Mesendoderm (in vitro differentiated cells): ENCODE data around the gene SWAP70.
A peak's percentile ranks its signal among the peaks of the same experiment; 100 is the strongest.
"Not testable (repeated sequence)": the region's sequence is repeated elsewhere in the genome, so short reads cannot be mapped to it uniquely, and the experiment has no call there.

Experiments
- DNase-seq: peaks from one replicate; pipeline ENCODE4 v3.0.0; 2013
- H2AK5ac ChIP-seq: 2 replicates; pipeline ENCODE4 v1.6.1; 2013; ENCODE audit warnings: low read length, inconsistent platforms
- H2BK120ac ChIP-seq: 2 replicates; pipeline ENCODE4 v1.6.1; 2013; ENCODE audit warnings: low read depth, mild to moderate bottlenecking, low read length, moderate library complexity, mixed read lengths
- H2BK15ac ChIP-seq: replicated peaks from 2 replicates; pipeline ENCODE4 v1.6.1; 2013; ENCODE audit warnings: low read depth, mild to moderate bottlenecking, moderate library complexity
- H2BK5ac ChIP-seq: 2 replicates; pipeline ENCODE4 v1.6.1; 2013; ENCODE audit warnings: low read length, inconsistent platforms
- H3K18ac ChIP-seq: 2 replicates; pipeline ENCODE4 v1.6.1; 2013; ENCODE audit warnings: mild to moderate bottlenecking, low read length, mixed read lengths
- H3K23ac ChIP-seq: one replicate; pipeline ENCODE4 v1.6.1; 2013; ENCODE audit warnings: low read length
- H3K27ac ChIP-seq: 2 replicates; pipeline ENCODE4 v1.5.1; 2013; ENCODE audit warnings: low read depth, mild to moderate bottlenecking, inconsistent platforms, low read length, moderate library complexity
- H3K27me3 ChIP-seq: 2 replicates; pipeline ENCODE4 v1.6.1; 2013; ENCODE audit warnings: low read length, control low read depth, mild to moderate bottlenecking, inconsistent platforms; ENCODE audit not compliant: insufficient read depth, poor library complexity
- H3K36me3 ChIP-seq: 2 replicates; pipeline ENCODE4 v1.6.1; 2013; ENCODE audit warnings: low read length, inconsistent platforms; ENCODE audit not compliant: control insufficient read depth, insufficient read depth
- H3K4ac ChIP-seq: one replicate; pipeline ENCODE4 v1.6.1; 2013; ENCODE audit warnings: low read depth, mild to moderate bottlenecking, low read length, moderate library complexity
- H3K4me1 ChIP-seq: 2 replicates; pipeline ENCODE4 v1.6.1; 2013; ENCODE audit warnings: low read depth, low read length, inconsistent platforms; ENCODE audit not compliant: control insufficient read depth
- H3K4me2 ChIP-seq: 2 replicates; pipeline ENCODE4 v1.6.1; 2013; ENCODE audit warnings: low read length
- H3K4me3 ChIP-seq: 2 replicates; pipeline ENCODE4 v1.5.1; 2013; ENCODE audit warnings: mild to moderate bottlenecking, low read length
- H3K56ac ChIP-seq: one replicate; pipeline ENCODE4 v1.6.1; 2013; ENCODE audit warnings: low read length
- H3K79me1 ChIP-seq: 2 replicates; pipeline ENCODE4 v1.6.1; 2013; ENCODE audit warnings: low read length, inconsistent platforms
- H3K79me2 ChIP-seq: 2 replicates; pipeline ENCODE4 v1.6.1; 2013; ENCODE audit warnings: mild to moderate bottlenecking, low read length; ENCODE audit not compliant: control insufficient read depth, insufficient read depth
- H3K9ac ChIP-seq: 2 replicates; pipeline ENCODE4 v1.6.1; 2013; ENCODE audit warnings: low read length, inconsistent platforms
- H4K5ac ChIP-seq: one replicate; pipeline ENCODE4 v1.6.1; 2013; ENCODE audit warnings: low read length
- H4K8ac ChIP-seq: one replicate; pipeline ENCODE4 v1.6.1; 2013; ENCODE audit warnings: low read depth, mild to moderate bottlenecking, control low read depth, low read length, moderate library complexity
- WGBS: extraction: QIAGEN DNeasy Blood & Tissue Kit; methylation state at CpG from one replicate; pipeline ENCODE4 v1.1.7; 2013; ENCODE audit warnings: low lambda C conversion rate, missing lambda C conversion rate; ENCODE audit not compliant: insufficient coverage; ENCODE audit errors: extremely low coverage; 5-methylcytosine and 5-hydroxymethylcytosine counted together

The SWAP70 gene

GRCh38 chr11:9703280-9703679, 39.4 kb downstream of the SWAP70 start:
- no peak overlapping the region for H2AK5ac ChIP-seq
- no peaks in the 10 kb centered on the region for H3K4me1 ChIP-seq
- H2BK120ac ChIP-seq = no peak overlapping the region
- no peak overlapping the region for H4K5ac ChIP-seq
- H3K23ac ChIP-seq = no peak overlapping the region
- no peak overlapping the region for H3K56ac ChIP-seq
- no peak overlapping the region for H2BK15ac ChIP-seq
- H3K79me1 ChIP-seq = peaks cover 3% of the 10 kb centered on the region
- no peak overlapping the region for H4K8ac ChIP-seq
- H3K36me3 ChIP-seq = no peaks in the 10 kb centered on the region
- no peak overlapping the region for H3K4ac ChIP-seq
- peak; percentile 48 for DNase-seq
- H2BK5ac ChIP-seq = no peak overlapping the region
- no peak overlapping the region for H3K4me2 ChIP-seq
- peaks cover 2% of the 10 kb centered on the region for H3K79me2 ChIP-seq
- no CpG with 5 or more reads among the region's 6 CpGs for WGBS
- no peak overlapping the region for H3K18ac ChIP-seq
- H3K4me3 ChIP-seq = no peak overlapping the region
- H3K27ac ChIP-seq = no peak overlapping the region
- H3K27me3 ChIP-seq = no peaks in the 10 kb centered on the region
- no peak overlapping the region for H3K9ac ChIP-seq

- no peak overlapping the region for H3K18ac ChIP-seq
- no peak overlapping the region for H3K4me3 ChIP-seq
- H3K4ac ChIP-seq = no peak overlapping the region
Measured at GRCh38 chr11:9704037-9704436, 40.2 kb downstream of the SWAP70 start.

GRCh38 chr11:9704620-9705019, 40.7 kb downstream of the SWAP70 start:
- no CpG with 5 or more reads among the region's 4 CpGs for WGBS
- no peaks in the 10 kb centered on the region for H3K36me3 ChIP-seq
- peaks cover 6% of the 10 kb centered on the region for H3K79me1 ChIP-seq
- no peak overlapping the region for H3K23ac ChIP-seq
- no peaks in the 10 kb centered on the region for H3K4me1 ChIP-seq
- H3K4ac ChIP-seq = no peak overlapping the region
- no peak overlapping the region for H3K9ac ChIP-seq
- H3K18ac ChIP-seq = no peak overlapping the region
- no peak overlapping the region for H2BK5ac ChIP-seq
- DNase-seq = no peak
- H3K4me3 ChIP-seq = no peak overlapping the region
- no peak overlapping the region for H3K27ac ChIP-seq
- H3K27me3 ChIP-seq = no peaks in the 10 kb centered on the region
- no peak overlapping the region for H3K56ac ChIP-seq
- no peak overlapping the region for H2BK15ac ChIP-seq
- H3K4me2 ChIP-seq = no peak overlapping the region
- H4K5ac ChIP-seq = no peak overlapping the region
- H4K8ac ChIP-seq = no peak overlapping the region
- no peak overlapping the region for H2AK5ac ChIP-seq
- H3K79me2 ChIP-seq = peaks cover 5% of the 10 kb centered on the region
- no peak overlapping the region for H2BK120ac ChIP-seq

More at GRCh38 chr11:9704037-9704436, 40.2 kb downstream of the SWAP70 start:
- Histone ChIP-seq H4K5ac (no peak overlapping the region), H3K36me3 (no peaks in the 10 kb centered on the region), H3K23ac (no peak overlapping the region), H4K8ac (no peak overlapping the region), H3K4me2 (no peak overlapping the region), H3K79me1 (peaks cover 6% of the 10 kb centered on the region), H2BK120ac (no peak overlapping the region), H3K27ac (no peak overlapping the region), H2BK15ac (no peak overlapping the region), H3K4me1 (no peaks in the 10 kb centered on the region), H3K27me3 (no peaks in the 10 kb centered on the region), H3K56ac (no peak overlapping the region), H3K9ac (no peak overlapping the region), H3K79me2 (peaks cover 5% of the 10 kb centered on the region), H2AK5ac (no peak overlapping the region), H2BK5ac (no peak overlapping the region)
- no CpG with 5 or more reads among the region's 1 CpG for WGBS
- DNase-seq = no peak

GRCh38 chr11:9705361-9705760, 41.5 kb downstream of the SWAP70 start:
- not testable (repeated sequence) for H2BK15ac ChIP-seq, H3K9ac ChIP-seq, H2BK5ac ChIP-seq

GRCh38 chr11:9708544-9708943, 44.7 kb downstream of the SWAP70 start:
- Histone ChIP-seq H3K4me3 (no peak overlapping the region), H3K79me2 (peaks cover 5% of the 10 kb centered on the region), H3K27ac (no peak overlapping the region), H3K27me3 (no peaks in the 10 kb centered on the region), H3K56ac (no peak overlapping the region), H3K4me2 (no peak overlapping the region), H3K23ac (no peak overlapping the region), H4K8ac (no peak overlapping the region), H3K18ac (no peak overlapping the region), H2BK5ac (no peak overlapping the region), H3K9ac (no peak overlapping the region), H4K5ac (no peak overlapping the region), H3K36me3 (no peaks in the 10 kb centered on the region), H3K79me1 (peaks cover 8% of the 10 kb centered on the region), H2BK15ac (no peak overlapping the region), H2AK5ac (no peak overlapping the region), H2BK120ac (no peak overlapping the region), H3K4me1 (peaks cover 5% of the 10 kb centered on the region), H3K4ac (no peak overlapping the region)
- DNase-seq = no peak
- no CpG with 5 or more reads among the region's 1 CpG for WGBS

More at GRCh38 chr11:9705361-9705760, 41.5 kb downstream of the SWAP70 start:
- DNase-seq, H3K4ac ChIP-seq, H3K4me3 ChIP-seq, H2BK120ac ChIP-seq, H3K79me1 ChIP-seq, H3K27ac ChIP-seq, H4K5ac ChIP-seq, H3K4me2 ChIP-seq, H3K18ac ChIP-seq, H3K79me2 ChIP-seq, H2AK5ac ChIP-seq, H4K8ac ChIP-seq, H3K27me3 ChIP-seq, H3K36me3 ChIP-seq, H3K4me1 ChIP-seq, H3K56ac ChIP-seq, H3K23ac ChIP-seq: not testable (repeated sequence)

GRCh38 chr11:9710223-9710622, 46.3 kb downstream of the SWAP70 start:
- peaks cover 2% of the 10 kb centered on the region for H3K79me2 ChIP-seq
- no peak overlapping the region for H2BK120ac ChIP-seq
- H3K4me2 ChIP-seq = no peak overlapping the region
- no peak overlapping the region for H2AK5ac ChIP-seq
- no peak overlapping the region for H3K18ac ChIP-seq
- H3K36me3 ChIP-seq = peaks cover under 1% of the 10 kb centered on the region
- H3K79me1 ChIP-seq = peaks cover 8% of the 10 kb centered on the region
- H3K56ac ChIP-seq = no peak overlapping the region
- H2BK15ac ChIP-seq = no peak overlapping the region
- no CpG with 5 or more reads among the region's 4 CpGs for WGBS
- no peak overlapping the region for H4K5ac ChIP-seq
- H3K23ac ChIP-seq = no peak overlapping the region
- no peak for DNase-seq
- H4K8ac ChIP-seq = no peak overlapping the region
- no peak overlapping the region for H3K4ac ChIP-seq
- no peak overlapping the region for H2BK5ac ChIP-seq
- H3K27me3 ChIP-seq = no peaks in the 10 kb centered on the region
- H3K27ac ChIP-seq = no peak overlapping the region
- H3K4me3 ChIP-seq = no peak overlapping the region
- no peak overlapping the region for H3K9ac ChIP-seq
- peaks cover 5% of the 10 kb centered on the region for H3K4me1 ChIP-seq
